GM18498 (cell line): ENCODE results near the gene PEAR1.

Experiments
- ATAC-seq: cut with Tn5 transposase; IDR thresholded peaks from one replicate; pipeline ENCODE4 v1.9.1; 2021; ENCODE audit warnings: mild to moderate bottlenecking, moderate library complexity; ENCODE audit not compliant: unreplicated experiment

Gene PEAR1

GRCh38 chr1:156881101-156881500 is 12.4 kb upstream of the PEAR1 start:
- no peak for ATAC-seq

GRCh38 chr1:156881663-156882062 is 11.9 kb upstream of the PEAR1 start:
- no peak for ATAC-seq

- ATAC-seq, result no peak
These were observed 11.0 kb upstream of the PEAR1 start for GRCh38 chr1:156882543-156882942.

- ATAC-seq, result no peak
These were observed 9.6 kb upstream of the PEAR1 start for GRCh38 chr1:156883919-156884318.

GRCh38 chr1:156884560-156885184 is 8.8 kb upstream of the PEAR1 start:
- no peak for ATAC-seq

- no peak for ATAC-seq
These were observed 8.2 kb upstream of the PEAR1 start for GRCh38 chr1:156885314-156885713.

GRCh38 chr1:156885880-156886355 is 7.6 kb upstream of the PEAR1 start:
- ATAC-seq, result no peak

GRCh38 chr1:156886583-156887281 is 6.8 kb upstream of the PEAR1 start:
- ATAC-seq, result no peak

- no peak for ATAC-seq
These were observed 6.2 kb upstream of the PEAR1 start for GRCh38 chr1:156887317-156887716.

- ATAC-seq, result no peak
These were observed 5.8 kb upstream of the PEAR1 start for GRCh38 chr1:156887734-156888133.

- no peak for ATAC-seq
These were observed 3.5 kb upstream of the PEAR1 start for GRCh38 chr1:156889802-156890580.

- ATAC-seq, result no peak
These were observed 1.1 kb upstream of the PEAR1 start for GRCh38 chr1:156892190-156893047.

- ATAC-seq, result no peak
These were observed 483 bp downstream of the PEAR1 start for GRCh38 chr1:156894001-156894400.

- no peak for ATAC-seq
These were observed 1.4 kb downstream of the PEAR1 start for GRCh38 chr1:156894711-156895454.

GRCh38 chr1:156895455-156895812 is 1.9 kb downstream of the PEAR1 start:
- ATAC-seq, result no peak

GRCh38 chr1:156895927-156896326 is 2.4 kb downstream of the PEAR1 start:
- ATAC-seq, result no peak

GRCh38 chr1:156896490-156897033 is 3.0 kb downstream of the PEAR1 start:
- no peak for ATAC-seq

- ATAC-seq, result no peak
These were observed 3.7 kb downstream of the PEAR1 start for GRCh38 chr1:156897078-156897825.

GRCh38 chr1:156898161-156898566 is 4.6 kb downstream of the PEAR1 start:
- ATAC-seq, result no peak
